Peyer's patch (tissue), 4 donors: ENCODE results near the gene IL22RA2.

Source experiments
- POLR2A ChIP-seq, 2 donors: fragments of 450-650 bp; IDR thresholded peaks; one replicate each; pipeline ENCODE4 v1.5.1; 2017; ENCODE audit warnings: antibody characterized with exemption in 2 of 2, mild to moderate bottlenecking in 2 of 2, moderate library complexity in 2 of 2
- TF ChIP-seq, protein P1 (sequence below), 6 experiments: fragments of 450-650 bp in 4 of 6; fragments of 200-600 bp in 2 of 6; sonication (generic) in 1 of 6; IDR thresholded peaks; one replicate each; pipeline ENCODE4 v1.5.1; 2017 to 2019; ENCODE audit warnings: antibody characterized with exemption in 6 of 6, mild to moderate bottlenecking in 3 of 6, moderate library complexity in 1 of 6

DNA sequence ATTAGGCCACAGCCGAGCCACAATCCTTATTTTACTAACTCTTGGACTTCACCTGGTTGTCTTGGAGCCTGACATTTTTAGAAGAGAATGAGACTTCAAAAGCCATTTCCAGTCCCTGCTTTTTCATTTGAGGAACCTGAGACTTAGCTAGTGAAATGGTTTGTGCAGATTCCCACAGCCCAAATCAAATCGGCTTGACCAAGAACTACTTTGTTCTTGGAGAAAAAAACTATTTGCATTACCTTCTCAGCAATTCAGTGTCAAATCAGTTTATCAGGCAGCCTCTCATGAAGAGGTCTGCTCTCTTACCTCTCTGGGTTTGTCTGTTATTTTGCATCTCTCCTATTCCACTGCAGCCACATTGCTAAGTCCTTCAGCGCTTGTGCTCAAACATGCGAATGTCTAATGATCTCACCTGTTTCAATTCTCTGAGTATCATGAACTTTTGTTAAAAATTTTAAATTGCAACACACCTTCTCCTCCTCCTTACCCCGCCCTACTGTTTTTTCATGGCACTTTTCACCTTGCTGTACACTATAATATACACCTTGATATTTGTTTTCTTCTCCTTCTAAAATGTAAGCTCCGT, 46.3 kb upstream of the IL22RA2 start:
- TF ChIP-seq, protein P1, sequence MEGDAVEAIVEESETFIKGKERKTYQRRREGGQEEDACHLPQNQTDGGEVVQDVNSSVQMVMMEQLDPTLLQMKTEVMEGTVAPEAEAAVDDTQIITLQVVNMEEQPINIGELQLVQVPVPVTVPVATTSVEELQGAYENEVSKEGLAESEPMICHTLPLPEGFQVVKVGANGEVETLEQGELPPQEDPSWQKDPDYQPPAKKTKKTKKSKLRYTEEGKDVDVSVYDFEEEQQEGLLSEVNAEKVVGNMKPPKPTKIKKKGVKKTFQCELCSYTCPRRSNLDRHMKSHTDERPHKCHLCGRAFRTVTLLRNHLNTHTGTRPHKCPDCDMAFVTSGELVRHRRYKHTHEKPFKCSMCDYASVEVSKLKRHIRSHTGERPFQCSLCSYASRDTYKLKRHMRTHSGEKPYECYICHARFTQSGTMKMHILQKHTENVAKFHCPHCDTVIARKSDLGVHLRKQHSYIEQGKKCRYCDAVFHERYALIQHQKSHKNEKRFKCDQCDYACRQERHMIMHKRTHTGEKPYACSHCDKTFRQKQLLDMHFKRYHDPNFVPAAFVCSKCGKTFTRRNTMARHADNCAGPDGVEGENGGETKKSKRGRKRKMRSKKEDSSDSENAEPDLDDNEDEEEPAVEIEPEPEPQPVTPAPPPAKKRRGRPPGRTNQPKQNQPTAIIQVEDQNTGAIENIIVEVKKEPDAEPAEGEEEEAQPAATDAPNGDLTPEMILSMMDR (IDR thresholded peaks at IDR 0.05) = no peak
- no peak for TF ChIP-seq POLR2A (IDR thresholded peaks at IDR 0.05)
